Measurements from ENCODE around the gene TRAF5. TPM values are rescaled to one million over a fixed set of nuclear protein-coding genes. Genes with fewer than 3 reads are reported as not detected.
A peak's percentile ranks its signal among the peaks of the same experiment; 100 is the strongest.

Gene TRAF5
- total RNA-seq, 1 donor from 2014 or later, result 12.1 TPM

DNA sequence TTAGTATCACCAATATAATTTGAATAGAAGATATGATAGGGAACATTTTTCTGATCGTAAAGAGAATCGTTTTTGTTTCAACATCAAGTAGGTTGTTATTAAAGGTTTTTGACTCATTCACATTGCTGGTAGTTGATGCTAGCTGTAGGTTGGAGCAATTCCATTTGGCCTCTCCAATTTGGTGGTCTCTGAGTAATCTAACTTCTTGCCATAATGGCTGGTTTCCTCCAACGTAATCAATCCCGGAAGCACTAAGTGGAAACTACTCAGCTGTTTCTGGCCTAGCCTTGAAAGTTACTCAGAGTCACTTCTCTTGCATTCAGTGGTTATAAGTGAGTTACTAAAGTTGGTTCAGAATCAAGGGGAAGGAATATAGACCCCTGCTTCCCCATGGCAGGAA, 41.4 kb upstream of the TRAF5 start:
- no peaks in the 10 kb centered on the region for H3K9me3 Mint-ChIP-seq
- TF ChIP-seq, protein P1, sequence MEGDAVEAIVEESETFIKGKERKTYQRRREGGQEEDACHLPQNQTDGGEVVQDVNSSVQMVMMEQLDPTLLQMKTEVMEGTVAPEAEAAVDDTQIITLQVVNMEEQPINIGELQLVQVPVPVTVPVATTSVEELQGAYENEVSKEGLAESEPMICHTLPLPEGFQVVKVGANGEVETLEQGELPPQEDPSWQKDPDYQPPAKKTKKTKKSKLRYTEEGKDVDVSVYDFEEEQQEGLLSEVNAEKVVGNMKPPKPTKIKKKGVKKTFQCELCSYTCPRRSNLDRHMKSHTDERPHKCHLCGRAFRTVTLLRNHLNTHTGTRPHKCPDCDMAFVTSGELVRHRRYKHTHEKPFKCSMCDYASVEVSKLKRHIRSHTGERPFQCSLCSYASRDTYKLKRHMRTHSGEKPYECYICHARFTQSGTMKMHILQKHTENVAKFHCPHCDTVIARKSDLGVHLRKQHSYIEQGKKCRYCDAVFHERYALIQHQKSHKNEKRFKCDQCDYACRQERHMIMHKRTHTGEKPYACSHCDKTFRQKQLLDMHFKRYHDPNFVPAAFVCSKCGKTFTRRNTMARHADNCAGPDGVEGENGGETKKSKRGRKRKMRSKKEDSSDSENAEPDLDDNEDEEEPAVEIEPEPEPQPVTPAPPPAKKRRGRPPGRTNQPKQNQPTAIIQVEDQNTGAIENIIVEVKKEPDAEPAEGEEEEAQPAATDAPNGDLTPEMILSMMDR (conservative IDR thresholded peaks at IDR 0.05), result no peak
- no peak for DNase-seq (ENCODE audit: low read depth, low spot score)
- H3K4me3 Mint-ChIP-seq, result no peak overlapping the region
- H3K27me3 Mint-ChIP-seq (ENCODE audit: low read depth), result no peaks in the 10 kb centered on the region
- no peak overlapping the region for H3K27ac Mint-ChIP-seq (ENCODE audit: unreplicated experiment)
- peaks cover 10% of the 10 kb centered on the region for H3K36me3 Mint-ChIP-seq (ENCODE audit: low read depth)
- H3K4me1 Mint-ChIP-seq, result no peaks in the 10 kb centered on the region

GRCh38 chr1:211287218-211287617, 39.4 kb upstream of the TRAF5 start:
- H3K4me1 Mint-ChIP-seq, result no peaks in the 10 kb centered on the region
- TF ChIP-seq, protein P1 (conservative IDR thresholded peaks at IDR 0.05), result no peak
- DNase-seq (ENCODE audit: low read depth, low spot score), result no peak
- H3K27me3 Mint-ChIP-seq (ENCODE audit: low read depth), result no peaks in the 10 kb centered on the region
- H3K27ac Mint-ChIP-seq (ENCODE audit: unreplicated experiment), result peak overlapping the region; percentile 75
- H3K36me3 Mint-ChIP-seq (ENCODE audit: low read depth), result peaks cover 13% of the 10 kb centered on the region
- H3K9me3 Mint-ChIP-seq, result no peaks in the 10 kb centered on the region
- no peak overlapping the region for H3K4me3 Mint-ChIP-seq

DNA sequence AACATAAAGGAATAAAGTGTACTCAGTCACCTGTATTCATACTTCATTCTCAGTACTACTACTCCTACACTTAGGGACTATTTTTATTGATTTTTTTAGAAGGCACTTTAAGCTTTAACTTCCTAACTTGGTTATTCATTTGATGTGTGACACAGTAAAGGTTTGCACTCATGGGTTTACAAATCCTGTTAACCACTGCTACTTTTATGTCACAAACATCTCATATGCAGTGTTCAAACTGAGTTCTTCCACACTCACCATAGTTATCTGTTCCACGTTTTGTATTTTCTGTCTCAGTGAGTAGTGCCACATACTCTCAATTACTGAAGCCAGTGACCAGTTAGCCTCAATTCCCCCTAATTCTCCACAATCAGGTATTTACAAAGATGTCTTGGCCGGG, 34.2 kb upstream of the TRAF5 start:
- Mint-ChIP-seq H3K36me3 (ENCODE audit: low read depth) (peaks cover 16% of the 10 kb centered on the region), H3K4me1 (peaks cover 6% of the 10 kb centered on the region), H3K4me3 (no peak overlapping the region), H3K27ac (ENCODE audit: unreplicated experiment) (no peak overlapping the region), H3K9me3 (no peaks in the 10 kb centered on the region), H3K27me3 (ENCODE audit: low read depth) (no peaks in the 10 kb centered on the region)
- TF ChIP-seq, protein P1 (conservative IDR thresholded peaks at IDR 0.05), result no peak
- DNase-seq (ENCODE audit: low read depth, low spot score), result no peak

GRCh38 chr1:211296396-211296795, 30.2 kb upstream of the TRAF5 start:
- Mint-ChIP-seq H3K9me3 (no peaks in the 10 kb centered on the region), H3K4me1 (peaks cover 6% of the 10 kb centered on the region), H3K27me3 (ENCODE audit: low read depth) (no peaks in the 10 kb centered on the region), H3K36me3 (ENCODE audit: low read depth) (peaks cover 26% of the 10 kb centered on the region), H3K27ac (ENCODE audit: unreplicated experiment) (no peak overlapping the region), H3K4me3 (no peak overlapping the region)
- TF ChIP-seq, protein P1 (conservative IDR thresholded peaks at IDR 0.05), result no peak
- DNase-seq (ENCODE audit: low read depth, low spot score), result no peak

GRCh38 chr1:211305044-211305443, 21.6 kb upstream of the TRAF5 start:
- no peaks in the 10 kb centered on the region for H3K4me1 Mint-ChIP-seq
- no peak overlapping the region for H3K27ac Mint-ChIP-seq (ENCODE audit: unreplicated experiment)
- H3K27me3 Mint-ChIP-seq (ENCODE audit: low read depth), result no peaks in the 10 kb centered on the region
- peaks cover 7% of the 10 kb centered on the region for H3K36me3 Mint-ChIP-seq (ENCODE audit: low read depth)
- TF ChIP-seq, protein P1 (conservative IDR thresholded peaks at IDR 0.05), result no peak
- no peak overlapping the region for H3K4me3 Mint-ChIP-seq
- DNase-seq (ENCODE audit: low read depth, low spot score), result no peak
- no peaks in the 10 kb centered on the region for H3K9me3 Mint-ChIP-seq

GRCh38 chr1:211309617-211310016, 17.0 kb upstream of the TRAF5 start:
- Mint-ChIP-seq H3K4me1 (no peaks in the 10 kb centered on the region), H3K36me3 (ENCODE audit: low read depth) (peaks cover 10% of the 10 kb centered on the region), H3K9me3 (no peaks in the 10 kb centered on the region), H3K27ac (ENCODE audit: unreplicated experiment) (no peak overlapping the region), H3K4me3 (no peak overlapping the region), H3K27me3 (ENCODE audit: low read depth) (no peaks in the 10 kb centered on the region)
- TF ChIP-seq, protein P1 (conservative IDR thresholded peaks at IDR 0.05), result no peak
- DNase-seq (ENCODE audit: low read depth, low spot score), result no peak
